ENCODE data around the gene GRIK4.

Gene GRIK4

GRCh38 chr11:120642196-120642894 lies 130.8 kb downstream of the GRIK4 start:
- DNase-seq (ENCODE audit: low spot score) = no peak
- Histone ChIP-seq H3K9me3 (ENCODE audit: severe bottlenecking) (no peaks in the 10 kb centered on the region), H3K36me3 (ENCODE audit: low read depth) (no peaks in the 10 kb centered on the region), H3K27ac (ENCODE audit: poor library complexity, severe bottlenecking) (no peak overlapping the region), H3K4me1 (ENCODE audit: insufficient read depth, poor library complexity, severe bottlenecking) (no peaks in the 10 kb centered on the region), H3K27me3 (ENCODE audit: insufficient read depth, poor library complexity, severe bottlenecking) (no peaks in the 10 kb centered on the region), H3K4me3 (ENCODE audit: severe bottlenecking) (no peak overlapping the region)
- no peak for ATAC-seq (ENCODE audit: low read depth)
- TF ChIP-seq CTCF (IDR thresholded peaks at IDR 0.05; ENCODE audit: poor library complexity, severe bottlenecking) = no peak

- Histone ChIP-seq H3K27me3 (ENCODE audit: insufficient read depth, poor library complexity, severe bottlenecking) (no peaks in the 10 kb centered on the region), H3K9me3 (ENCODE audit: severe bottlenecking) (no peaks in the 10 kb centered on the region), H3K36me3 (ENCODE audit: low read depth) (no peaks in the 10 kb centered on the region), H3K27ac (ENCODE audit: poor library complexity, severe bottlenecking) (no peak overlapping the region), H3K4me3 (ENCODE audit: severe bottlenecking) (no peak overlapping the region), H3K4me1 (ENCODE audit: insufficient read depth, poor library complexity, severe bottlenecking) (no peaks in the 10 kb centered on the region)
- no peak for TF ChIP-seq CTCF (IDR thresholded peaks at IDR 0.05; ENCODE audit: poor library complexity, severe bottlenecking)
- no peak for DNase-seq (ENCODE audit: low spot score)
- ATAC-seq (ENCODE audit: low read depth) = no peak
These were observed 131.7 kb downstream of the GRIK4 start for GRCh38 chr11:120643284-120643683.

GRCh38 chr11:120645639-120646038 lies 134.1 kb downstream of the GRIK4 start:
- ATAC-seq (ENCODE audit: low read depth) (no peak), DNase-seq (ENCODE audit: low spot score) (no peak)
- Histone ChIP-seq H3K4me1 (ENCODE audit: insufficient read depth, poor library complexity, severe bottlenecking) (no peaks in the 10 kb centered on the region), H3K4me3 (ENCODE audit: severe bottlenecking) (no peak overlapping the region), H3K36me3 (ENCODE audit: low read depth) (no peaks in the 10 kb centered on the region), H3K9me3 (ENCODE audit: severe bottlenecking) (no peaks in the 10 kb centered on the region), H3K27me3 (ENCODE audit: insufficient read depth, poor library complexity, severe bottlenecking) (no peaks in the 10 kb centered on the region), H3K27ac (ENCODE audit: poor library complexity, severe bottlenecking) (no peak overlapping the region)
- TF ChIP-seq CTCF (IDR thresholded peaks at IDR 0.05; ENCODE audit: poor library complexity, severe bottlenecking) = no peak

- H3K9me3 ChIP-seq (ENCODE audit: severe bottlenecking) = no peaks in the 10 kb centered on the region
- DNase-seq (ENCODE audit: low spot score) (no peak), ATAC-seq (ENCODE audit: low read depth) (no peak)
- H3K27ac ChIP-seq (ENCODE audit: poor library complexity, severe bottlenecking) = no peak overlapping the region
- H3K36me3 ChIP-seq (ENCODE audit: low read depth) = no peaks in the 10 kb centered on the region
- H3K4me1 ChIP-seq (ENCODE audit: insufficient read depth, poor library complexity, severe bottlenecking) = no peaks in the 10 kb centered on the region
- TF ChIP-seq CTCF (IDR thresholded peaks at IDR 0.05; ENCODE audit: poor library complexity, severe bottlenecking) = no peak
- no peaks in the 10 kb centered on the region for H3K27me3 ChIP-seq (ENCODE audit: insufficient read depth, poor library complexity, severe bottlenecking)
- no peak overlapping the region for H3K4me3 ChIP-seq (ENCODE audit: severe bottlenecking)
These were observed 134.7 kb downstream of the GRIK4 start for GRCh38 chr11:120646206-120646605.

- Histone ChIP-seq H3K27me3 (ENCODE audit: insufficient read depth, poor library complexity, severe bottlenecking) (no peaks in the 10 kb centered on the region), H3K36me3 (ENCODE audit: low read depth) (no peaks in the 10 kb centered on the region), H3K4me1 (ENCODE audit: insufficient read depth, poor library complexity, severe bottlenecking) (no peaks in the 10 kb centered on the region), H3K27ac (ENCODE audit: poor library complexity, severe bottlenecking) (no peak overlapping the region), H3K9me3 (ENCODE audit: severe bottlenecking) (no peaks in the 10 kb centered on the region), H3K4me3 (ENCODE audit: severe bottlenecking) (no peak overlapping the region)
- TF ChIP-seq CTCF (IDR thresholded peaks at IDR 0.05; ENCODE audit: poor library complexity, severe bottlenecking) = no peak
- DNase-seq (ENCODE audit: low spot score) = no peak
- ATAC-seq (ENCODE audit: low read depth) = no peak
These were observed 136.1 kb downstream of the GRIK4 start for GRCh38 chr11:120647681-120648080.

Data from RWPE2 (cell line).